Uterus (tissue), 4 donors: Measurements from ENCODE around the gene CTNND2. TPM values are rescaled to one million over a fixed set of nuclear protein-coding genes. Genes with fewer than 3 reads are reported as not detected.

Experiments used
- DNase-seq, 2 donors: peaks; one replicate each; pipeline ENCODE4 v3.0.0-alpha.2; 2019 to 2020
- H3K27ac ChIP-seq, 2 donors: fragments of 200-600 bp; sonication (generic); 1 replicate in 1 of 2; 2 replicates in 1 of 2; pipeline ENCODE4 v1.5.1; 2016 to 2018
- H3K27me3 ChIP-seq, 2 donors: fragments of 200-600 bp; sonication (generic); one replicate each; pipeline ENCODE4 v1.5.1; 2018 to 2019; ENCODE audit warnings: control low read depth in 1 of 2
- H3K36me3 ChIP-seq, 2 donors: fragments of 200-600 bp; sonication (generic); one replicate each; pipeline ENCODE4 v1.5.1; 2019; ENCODE audit warnings: control low read depth in 1 of 2
- H3K4me1 ChIP-seq, 2 donors: fragments of 200-600 bp; sonication (generic); one replicate each; pipeline ENCODE4 v1.5.1; 2018 to 2019; ENCODE audit warnings: control low read depth in 1 of 2
- H3K4me3 ChIP-seq, 2 donors: fragments of 200-600 bp; sonication (generic); 1 replicate in 1 of 2; 2 replicates in 1 of 2; pipeline ENCODE4 v1.5.1; 2018 to 2019; ENCODE audit warnings: mild to moderate bottlenecking in 1 of 2
- H3K9me3 ChIP-seq, 2 donors: fragments of 200-600 bp; sonication (generic); one replicate each; pipeline ENCODE4 v1.5.1; 2019; ENCODE audit warnings: control low read depth in 1 of 2
- CTCF ChIP-seq, 4 experiments: fragments of 200-600 bp in 2 of 4; fragments of 450-650 bp in 2 of 4; sonication (generic) in 2 of 4; IDR thresholded peaks; one replicate each; pipeline ENCODE4 v1.5.1; 2016 to 2019; ENCODE audit warnings: antibody characterized with exemption in 4 of 4, mild to moderate bottlenecking in 2 of 4, moderate library complexity in 1 of 4
- POLR2A ChIP-seq, 2 donors: fragments of 450-650 bp; IDR thresholded peaks; one replicate each; pipeline ENCODE4 v1.6.1; 2016; ENCODE audit warnings: antibody characterized with exemption in 2 of 2, mild to moderate bottlenecking in 1 of 2, moderate library complexity in 1 of 2
- intact Hi-C: fragments of 100-400 bp; cut with DNase I; formaldehyde crosslinking; loops from one replicate; pipeline ENCODE4 v1.15.1; 2023; ENCODE audit warnings: low total_unique reads
- total RNA-seq, 4 donors: library from RNA; depleted of rRNA in 3 of 4; stranded (reverse); fragments of >200 nt in 3 of 4; gene quantifications; one replicate each; pipeline versions ENCODE4 v1.1.0 to v1.2.4, GENCODE V29; 2014 to 2023
- donor health status: DM: yes; HTN: yes; CAD: no.

The CTNND2 gene, protein sequence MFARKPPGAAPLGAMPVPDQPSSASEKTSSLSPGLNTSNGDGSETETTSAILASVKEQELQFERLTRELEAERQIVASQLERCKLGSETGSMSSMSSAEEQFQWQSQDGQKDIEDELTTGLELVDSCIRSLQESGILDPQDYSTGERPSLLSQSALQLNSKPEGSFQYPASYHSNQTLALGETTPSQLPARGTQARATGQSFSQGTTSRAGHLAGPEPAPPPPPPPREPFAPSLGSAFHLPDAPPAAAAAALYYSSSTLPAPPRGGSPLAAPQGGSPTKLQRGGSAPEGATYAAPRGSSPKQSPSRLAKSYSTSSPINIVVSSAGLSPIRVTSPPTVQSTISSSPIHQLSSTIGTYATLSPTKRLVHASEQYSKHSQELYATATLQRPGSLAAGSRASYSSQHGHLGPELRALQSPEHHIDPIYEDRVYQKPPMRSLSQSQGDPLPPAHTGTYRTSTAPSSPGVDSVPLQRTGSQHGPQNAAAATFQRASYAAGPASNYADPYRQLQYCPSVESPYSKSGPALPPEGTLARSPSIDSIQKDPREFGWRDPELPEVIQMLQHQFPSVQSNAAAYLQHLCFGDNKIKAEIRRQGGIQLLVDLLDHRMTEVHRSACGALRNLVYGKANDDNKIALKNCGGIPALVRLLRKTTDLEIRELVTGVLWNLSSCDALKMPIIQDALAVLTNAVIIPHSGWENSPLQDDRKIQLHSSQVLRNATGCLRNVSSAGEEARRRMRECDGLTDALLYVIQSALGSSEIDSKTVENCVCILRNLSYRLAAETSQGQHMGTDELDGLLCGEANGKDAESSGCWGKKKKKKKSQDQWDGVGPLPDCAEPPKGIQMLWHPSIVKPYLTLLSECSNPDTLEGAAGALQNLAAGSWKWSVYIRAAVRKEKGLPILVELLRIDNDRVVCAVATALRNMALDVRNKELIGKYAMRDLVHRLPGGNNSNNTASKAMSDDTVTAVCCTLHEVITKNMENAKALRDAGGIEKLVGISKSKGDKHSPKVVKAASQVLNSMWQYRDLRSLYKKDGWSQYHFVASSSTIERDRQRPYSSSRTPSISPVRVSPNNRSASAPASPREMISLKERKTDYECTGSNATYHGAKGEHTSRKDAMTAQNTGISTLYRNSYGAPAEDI (N-terminal part only)
- 1 to 10 TPM in 1 of 4 donors, under 1 TPM in 1, not detected in 2; 0.49 to 1.2 TPM for total RNA-seq

DNA sequence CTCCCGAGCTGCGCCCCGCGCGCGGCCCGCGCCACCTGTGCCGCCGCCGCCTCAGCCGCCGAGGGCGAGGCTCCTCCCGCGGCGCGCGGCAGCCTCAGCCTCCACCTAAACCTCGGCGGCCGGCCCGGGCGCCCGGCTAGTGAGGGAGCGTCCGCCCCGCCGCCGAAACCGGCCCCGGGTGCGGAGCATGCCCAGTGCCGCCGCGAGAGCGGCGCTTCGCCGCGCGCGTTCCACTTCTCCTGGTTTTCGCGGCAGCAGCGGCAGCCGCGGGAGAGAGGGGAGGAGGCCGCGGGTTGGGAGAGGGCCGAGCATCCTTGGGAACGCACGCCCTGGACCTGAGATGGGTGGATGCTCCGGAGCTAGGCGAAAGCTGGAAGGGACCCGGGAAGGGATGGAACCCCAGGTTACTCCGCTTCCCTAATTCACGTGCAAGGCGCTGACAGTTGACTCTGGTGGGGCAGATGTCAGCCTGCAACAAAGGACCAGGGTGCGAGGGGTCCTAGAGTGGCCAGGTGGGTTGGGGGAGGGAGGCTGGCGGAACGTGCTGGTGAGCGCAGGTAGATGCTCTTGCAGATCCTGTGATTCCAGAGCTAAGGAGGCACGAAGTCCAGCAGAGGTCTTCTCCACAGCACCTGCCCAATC lies at the start of gene CTNND2:
Gene CTNND2, minus strand, starts transcription at position 182 of the 642 bp plus-strand sequence. CDS start 593 bp downstream, outside the sequence.
- Histone ChIP-seq H3K27me3 (peaks cover 0 to 17% of the 10 kb centered on the region in 2 donors), H3K36me3 (no peaks in the 10 kb centered on the region), H3K4me3 (no peak within 1 kb of the TSS), H3K27ac (no peak within 1 kb of the TSS), H3K4me1 (no peaks in the 10 kb centered on the region), H3K9me3 (no peaks in the 10 kb centered on the region)
- TF ChIP-seq CTCF (IDR thresholded peaks at IDR 0.05) (no peak), POLR2A (IDR thresholded peaks at IDR 0.05) (no peak)
- intact Hi-C loops = no loop called here
- no peak for DNase-seq

DNA sequence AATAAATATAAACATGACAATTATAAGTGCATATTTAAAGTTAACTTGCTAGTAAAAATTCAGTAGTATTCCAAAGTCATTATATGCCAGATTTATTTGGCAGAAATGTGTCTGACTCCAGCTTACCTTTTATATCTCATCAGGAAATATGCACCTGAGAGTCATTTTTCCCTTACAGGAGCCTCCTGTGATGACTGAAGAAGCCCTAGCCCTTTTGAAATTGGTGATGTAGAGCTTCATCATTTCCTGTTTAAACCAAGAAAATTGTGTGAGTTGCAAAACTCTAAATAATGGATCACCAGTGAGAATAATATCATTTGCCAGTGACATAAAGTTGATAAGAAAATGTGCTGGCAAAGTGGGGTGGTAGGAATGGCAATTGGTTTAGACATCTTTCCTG lies 42.1 kb upstream of the CTNND2 start:
- Histone ChIP-seq H3K9me3 (no peaks in the 10 kb centered on the region), H3K4me3 (no peak overlapping the region), H3K27ac (no peak overlapping the region), H3K27me3 (no peaks in the 10 kb centered on the region), H3K4me1 (no peaks in the 10 kb centered on the region), H3K36me3 (no peaks in the 10 kb centered on the region)
- intact Hi-C loops = no loop called here
- DNase-seq = no peak
- TF ChIP-seq CTCF (IDR thresholded peaks at IDR 0.05) = no peak
- no peak for TF ChIP-seq POLR2A (IDR thresholded peaks at IDR 0.05)

GRCh38 chr5:11941566-11941965 lies 37.3 kb upstream of the CTNND2 start:
- H3K9me3 ChIP-seq = no peaks in the 10 kb centered on the region
- no peak overlapping the region for H3K27ac ChIP-seq
- DNase-seq = no peak
- intact Hi-C loops = no loop called here
- TF ChIP-seq CTCF (IDR thresholded peaks at IDR 0.05) (no peak), POLR2A (IDR thresholded peaks at IDR 0.05) (no peak)
- no peaks in the 10 kb centered on the region for H3K27me3 ChIP-seq
- no peaks in the 10 kb centered on the region for H3K36me3 ChIP-seq
- H3K4me3 ChIP-seq = no peak overlapping the region
- no peaks in the 10 kb centered on the region for H3K4me1 ChIP-seq

DNA sequence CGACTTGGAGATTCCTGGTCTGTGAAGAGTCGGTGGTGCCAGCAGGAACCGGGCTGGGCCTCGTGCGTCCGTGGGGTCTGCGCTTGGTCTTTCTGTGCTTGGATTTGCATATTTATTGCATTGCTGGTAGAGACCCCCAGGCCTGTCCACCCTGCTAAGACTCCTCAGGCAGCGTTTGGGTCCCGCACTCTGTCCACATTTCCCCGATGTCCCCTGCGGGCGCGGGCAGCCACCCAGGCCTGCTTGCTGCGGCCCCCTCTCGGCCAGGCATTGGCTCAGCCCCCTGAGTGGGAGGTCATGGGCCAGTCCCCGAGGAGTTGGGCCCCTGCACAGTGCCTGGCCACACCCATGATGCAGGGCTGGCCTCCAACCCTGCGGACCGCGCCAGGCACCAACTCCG lies 27.4 kb upstream of the CTNND2 start:
- DNase-seq = no peak
- intact Hi-C loops = no loop called here
- H3K4me1 ChIP-seq = no peaks in the 10 kb centered on the region
- no peaks in the 10 kb centered on the region for H3K9me3 ChIP-seq
- TF ChIP-seq POLR2A (IDR thresholded peaks at IDR 0.05) (no peak), CTCF (IDR thresholded peaks at IDR 0.05) (no peak)
- H3K36me3 ChIP-seq = no peaks in the 10 kb centered on the region
- no peak overlapping the region for H3K4me3 ChIP-seq
- H3K27ac ChIP-seq = no peak overlapping the region
- no peaks in the 10 kb centered on the region for H3K27me3 ChIP-seq
